ENCODE results near the gene PFKFB2. TPM values are rescaled to one million over a fixed set of nuclear protein-coding genes. Genes with fewer than 3 reads are reported as not detected.

The PFKFB2 gene
- total and polyA plus RNA-seq, 2 of the 8 experiments (the other 6 are each of a cell fraction or from before 2014, with no cell fraction given) = 6.7 to 19.1 TPM

DNA sequence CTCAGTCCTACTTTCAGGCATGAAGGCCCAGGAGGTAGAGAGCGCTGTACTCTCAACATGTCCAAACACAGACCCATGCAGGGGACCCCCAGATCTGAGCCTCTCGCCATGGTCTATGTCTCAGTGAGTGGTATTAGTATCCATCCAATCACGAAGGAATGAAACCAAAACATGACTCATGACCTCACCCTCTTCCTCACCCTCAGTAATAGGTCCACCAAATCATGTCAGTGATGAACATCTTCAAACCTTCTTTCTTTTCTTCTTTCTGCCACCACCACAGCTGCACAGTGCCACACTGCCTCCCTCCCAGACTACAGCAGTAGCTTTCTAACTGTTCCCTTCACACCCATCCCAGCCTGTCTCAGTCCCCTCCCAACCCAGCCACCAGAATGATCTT is 37.3 kb upstream of the PFKFB2 start:
- Histone ChIP-seq H3K27me3 (replicated peaks in 1 of 4; ENCODE audit: control insufficient read depth in 3 of 4, extremely low read depth in 1 of 4, insufficient read depth in 3 of 4, low read length in 3 of 4) (no peaks in the 10 kb centered on the region), H4K20me1 (replicated peaks in 1 of 2; ENCODE audit: control insufficient read depth in 1 of 2, insufficient read depth in 2 of 2, low read length in 2 of 2) (no peaks in the 10 kb centered on the region), H2BK5ac (ENCODE audit: low read depth, low read length) (no peak overlapping the region), H3K9ac (replicated peaks in 1 of 4; ENCODE audit: extremely low read depth in 1 of 4, low read depth in 3 of 4, low read length in 3 of 4) (no peak overlapping the region), H3K4me1 (replicated peaks in 1 of 4; ENCODE audit: control insufficient read depth in 3 of 4, insufficient read depth in 4 of 4, low read length in 3 of 4) (no peaks in the 10 kb centered on the region), H2BK20ac (ENCODE audit: low read length) (no peak overlapping the region), H4K5ac (ENCODE audit: insufficient read length, low read depth, low read length) (no peak overlapping the region), H2BK15ac (ENCODE audit: low read length) (no peak overlapping the region), H2AK5ac (ENCODE audit: low read depth, low read length) (no peak overlapping the region), H3K4me3 (ENCODE audit: extremely low read depth in 1 of 4, insufficient read depth in 2 of 4, low read depth in 3 of 4, low read length in 4 of 4) (no peak overlapping the region), H2AFZ (ENCODE audit: low read length) (no peak overlapping the region), H3K27ac (ENCODE audit: low read depth, low read length) (no peak overlapping the region), H3K14ac (ENCODE audit: insufficient read length) (no peak overlapping the region), H2BK12ac (ENCODE audit: low read depth, low read length) (no peak overlapping the region), H3K4ac (replicated peaks; ENCODE audit: insufficient read length, low read depth, low read length) (no peak overlapping the region), H3K79me2 (ENCODE audit: control insufficient read depth in 1 of 2, insufficient read depth in 2 of 2, low read length in 2 of 2) (no peaks in the 10 kb centered on the region), H3K18ac (ENCODE audit: extremely low read depth, low read length) (no peak overlapping the region), H4K91ac (replicated peaks; ENCODE audit: insufficient read length, low read length) (no peak overlapping the region), H4K8ac (ENCODE audit: extremely low read depth, insufficient read depth, low read length) (no peak overlapping the region), H3K9me3 (ENCODE audit: insufficient read depth in 2 of 2, low read depth in 1 of 2, low read length in 1 of 2) (no peaks in the 10 kb centered on the region), H2BK120ac (replicated peaks; ENCODE audit: low read depth, low read length) (no peak overlapping the region), H3K23me2 (ENCODE audit: low read depth, low read length) (no peaks in the 10 kb centered on the region), H3K36me3 (ENCODE audit: control insufficient read depth in 2 of 4, insufficient read depth in 4 of 4, low read length in 3 of 4) (no peaks in the 10 kb centered on the region), H3K23ac (ENCODE audit: insufficient read length) (no peak overlapping the region), H3K56ac (replicated peaks; ENCODE audit: insufficient read length, low read depth, low read length) (no peak overlapping the region), H3K4me2 (ENCODE audit: insufficient read depth in 1 of 2, low read depth in 2 of 2, low read length in 2 of 2) (no peak overlapping the region), H3K79me1 (ENCODE audit: low read depth, low read length) (no peaks in the 10 kb centered on the region)
- DNase-seq (ENCODE audit: low read depth in 1 of 2, low spot score in 2 of 2) = no peak
- FAIRE-seq = no peak
- WGBS, 2 experiments (ENCODE audit: extremely low coverage in 1 of 2, insufficient coverage in 1 of 2, insufficient read length in 1 of 2, insufficient replicate concordance in 2 of 2, low coverage in 1 of 2, low lambda C conversion rate in 2 of 2, missing lambda C conversion rate in 1 of 2) = 90% methylated on average over 3 of the region's 3 CpGs; no CpG with 5 or more reads in 1 of the 2 experiments
- ChIA-PET CTCF (ENCODE audit: partially characterized antibody) (interaction anchor here (0.8 to 4.1 kb wide), 2 partner anchors 11 to 68 kb away, joined by 3 to 22 read pairs; no protein-coding TSS in a partner anchor), POLR2A (ENCODE audit: partially characterized antibody) (no interaction called here)
- TF ChIP-seq SAP30 (IDR thresholded peaks at IDR 0.05; ENCODE audit: insufficient read depth, insufficient replicate concordance, low read length) (no peak), BACH1 (IDR thresholded peaks at IDR 0.05; ENCODE audit: low read length) (no peak), RXRA (IDR thresholded peaks at IDR 0.05; ENCODE audit: insufficient read depth, low read depth, low read length) (no peak), TEAD4 (IDR thresholded peaks at IDR 0.05; ENCODE audit: low read depth, low read length) (no peak), YY1 (IDR thresholded peaks at IDR 0.05; ENCODE audit: low read depth, low read length) (no peak), NRF1 (IDR thresholded peaks at IDR 0.05; ENCODE audit: low read depth, low read length) (no peak)

Data from H1 (cell line).